ENCODE results near the gene CES2. TPM values are rescaled to one million over a fixed set of nuclear protein-coding genes. Genes with fewer than 3 reads are reported as not detected.

CES2 gene
- total and polyA plus RNA-seq, 2 donors (not counting 1 experiment from before 2014, with no cell fraction given), result 23.5 to 47.8 TPM

DNA sequence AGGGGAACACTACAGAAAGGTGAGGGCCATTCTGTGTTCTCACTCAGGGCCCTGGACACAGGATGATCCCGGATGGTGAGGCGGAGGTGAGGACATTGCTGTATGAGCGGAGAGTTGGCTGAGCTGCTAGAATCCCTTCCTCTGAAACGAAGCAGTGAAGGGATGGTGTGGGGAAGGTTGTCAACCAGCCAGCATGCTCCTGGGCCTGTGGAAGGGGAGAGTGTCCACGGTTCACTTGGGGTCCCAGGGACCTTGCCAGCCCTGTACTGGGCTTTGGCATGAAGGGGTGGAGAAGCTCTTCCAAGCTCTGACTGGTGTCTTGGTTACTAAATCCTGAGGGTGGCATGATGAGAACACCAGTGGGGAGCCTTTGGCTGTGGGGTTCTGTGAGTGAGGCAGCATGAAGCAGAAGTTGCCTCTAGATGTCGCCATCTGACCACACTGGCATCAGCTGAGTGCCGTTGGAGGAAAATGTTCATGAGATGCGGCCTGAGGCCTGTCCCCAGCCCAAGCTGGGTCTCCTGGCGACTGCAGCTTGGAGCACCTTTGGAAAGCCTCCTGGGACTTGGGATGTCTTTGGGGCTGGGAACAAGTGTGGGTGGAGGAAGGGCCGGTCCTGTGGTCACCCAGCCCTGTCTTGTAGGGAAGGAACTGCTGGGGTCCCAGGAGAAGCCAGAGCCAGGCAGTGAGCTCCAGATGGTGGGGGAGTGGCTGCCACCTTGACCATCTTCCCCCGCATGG is 40.2 kb upstream of the CES2 start:
- H2AFZ ChIP-seq (ENCODE audit: insufficient read depth, low read depth, low read length, poor library complexity, severe bottlenecking), result no peak overlapping the region
- H3K9me3 ChIP-seq (ENCODE audit: control extremely low read depth in 1 of 3, control insufficient read depth in 2 of 3, insufficient read depth in 1 of 3, low read length in 2 of 3), result no peaks in the 10 kb centered on the region
- no peak overlapping the region for H3K4me3 Mint-ChIP-seq
- H3K4me3 ChIP-seq (ENCODE audit: control extremely low read depth in 1 of 5, extremely low read depth in 1 of 5, insufficient read depth in 1 of 5, low read depth in 2 of 5, low read length in 4 of 5), result no peak overlapping the region
- ChIA-PET POLR2A (no interaction called here), CTCF (interaction anchor here (0.7 to 2.5 kb wide), 8 partner anchors 11 to 260 kb away, joined by 3 to 8 read pairs (median 3); partner anchors contain the start of genes CDH16 and PDP2)
- H3K27me3 Mint-ChIP-seq, result no peaks in the 10 kb centered on the region
- no peak overlapping the region for H3K27ac ChIP-seq (ENCODE audit: low read length in 2 of 2)
- no peaks in the 10 kb centered on the region for H3K36me3 ChIP-seq (replicated peaks in 1 of 2; ENCODE audit: control extremely low read depth in 1 of 2, control insufficient read depth in 1 of 2, extremely low read depth in 1 of 2, insufficient read depth in 2 of 2, low read length in 1 of 2)
- H3K9me3 Mint-ChIP-seq (ENCODE audit: insufficient read depth), result no peaks in the 10 kb centered on the region
- no peak for TF ChIP-seq EZH2 (IDR thresholded peaks at IDR 0.05; ENCODE audit: borderline replicate concordance, insufficient read depth, low read depth, low read length, poor library complexity, severe bottlenecking)
- TF ChIP-seq, protein P1, sequence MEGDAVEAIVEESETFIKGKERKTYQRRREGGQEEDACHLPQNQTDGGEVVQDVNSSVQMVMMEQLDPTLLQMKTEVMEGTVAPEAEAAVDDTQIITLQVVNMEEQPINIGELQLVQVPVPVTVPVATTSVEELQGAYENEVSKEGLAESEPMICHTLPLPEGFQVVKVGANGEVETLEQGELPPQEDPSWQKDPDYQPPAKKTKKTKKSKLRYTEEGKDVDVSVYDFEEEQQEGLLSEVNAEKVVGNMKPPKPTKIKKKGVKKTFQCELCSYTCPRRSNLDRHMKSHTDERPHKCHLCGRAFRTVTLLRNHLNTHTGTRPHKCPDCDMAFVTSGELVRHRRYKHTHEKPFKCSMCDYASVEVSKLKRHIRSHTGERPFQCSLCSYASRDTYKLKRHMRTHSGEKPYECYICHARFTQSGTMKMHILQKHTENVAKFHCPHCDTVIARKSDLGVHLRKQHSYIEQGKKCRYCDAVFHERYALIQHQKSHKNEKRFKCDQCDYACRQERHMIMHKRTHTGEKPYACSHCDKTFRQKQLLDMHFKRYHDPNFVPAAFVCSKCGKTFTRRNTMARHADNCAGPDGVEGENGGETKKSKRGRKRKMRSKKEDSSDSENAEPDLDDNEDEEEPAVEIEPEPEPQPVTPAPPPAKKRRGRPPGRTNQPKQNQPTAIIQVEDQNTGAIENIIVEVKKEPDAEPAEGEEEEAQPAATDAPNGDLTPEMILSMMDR (IDR thresholded peaks at IDR 0.05), result peak; percentile 53
- ATAC-seq (ENCODE audit: low read depth) (peak; percentile 54), DNase-seq (peak; percentile 63)
- no peaks in the 10 kb centered on the region for H4K20me1 ChIP-seq (ENCODE audit: control insufficient read depth, insufficient read depth, low read length, poor library complexity, severe bottlenecking)
- H3K4me1 Mint-ChIP-seq, result no peaks in the 10 kb centered on the region
- no peaks in the 10 kb centered on the region for H3K79me2 ChIP-seq (ENCODE audit: control insufficient read depth, insufficient read depth, low read length)
- no peak overlapping the region for H3K4me2 ChIP-seq (replicated peaks; ENCODE audit: low read depth, low read length, poor library complexity, severe bottlenecking)
- H3K27me3 ChIP-seq (replicated peaks in 1 of 4; ENCODE audit: control extremely low read depth in 1 of 4, control insufficient read depth in 3 of 4, insufficient read depth in 4 of 4, low read length in 3 of 4), result peaks cover 0 to under 1% (median 0%) of the 10 kb centered on the region in 4 experiments
- intact Hi-C loops (cut with micrococcal nuclease), result loop anchor here (1.0 kb wide), 1 partner anchor 59 kb away; no protein-coding TSS in a partner anchor
- H3K9ac ChIP-seq (ENCODE audit: low read length), result no peak overlapping the region
- peaks cover 0 to 3% of the 10 kb centered on the region in 2 donors for H3K4me1 ChIP-seq (ENCODE audit: control insufficient read depth in 2 of 2, insufficient read depth in 2 of 2, low read length in 2 of 2)
- WGBS (ENCODE audit: insufficient coverage), result 53% methylated on average over 10 of the region's 11 CpGs
- no peak overlapping the region for H3K27ac Mint-ChIP-seq

GRCh38 chr16:66895689-66895979 is 39.7 kb upstream of the CES2 start:
- intact Hi-C loops (cut with micrococcal nuclease), result loop anchor here (1.0 kb wide), 1 partner anchor 59 kb away; no protein-coding TSS in a partner anchor
- H3K9me3 ChIP-seq (ENCODE audit: control extremely low read depth in 1 of 3, control insufficient read depth in 2 of 3, insufficient read depth in 1 of 3, low read length in 2 of 3), result no peaks in the 10 kb centered on the region
- no peak overlapping the region for H3K4me3 ChIP-seq (ENCODE audit: control extremely low read depth in 1 of 5, extremely low read depth in 1 of 5, insufficient read depth in 1 of 5, low read depth in 2 of 5, low read length in 4 of 5)
- H3K27me3 Mint-ChIP-seq, result no peaks in the 10 kb centered on the region
- no peak for TF ChIP-seq EZH2 (IDR thresholded peaks at IDR 0.05; ENCODE audit: borderline replicate concordance, insufficient read depth, low read depth, low read length, poor library complexity, severe bottlenecking)
- TF ChIP-seq, protein P1 (IDR thresholded peaks at IDR 0.05), result no peak
- H3K4me1 ChIP-seq (ENCODE audit: control insufficient read depth in 2 of 2, insufficient read depth in 2 of 2, low read length in 2 of 2), result peaks cover 0 to 3% of the 10 kb centered on the region in 2 donors
- no peak overlapping the region for H3K4me2 ChIP-seq (replicated peaks; ENCODE audit: low read depth, low read length, poor library complexity, severe bottlenecking)
- H3K79me2 ChIP-seq (ENCODE audit: control insufficient read depth, insufficient read depth, low read length), result no peaks in the 10 kb centered on the region
- no peak overlapping the region for H3K27ac ChIP-seq (ENCODE audit: low read length in 2 of 2)
- H4K20me1 ChIP-seq (ENCODE audit: control insufficient read depth, insufficient read depth, low read length, poor library complexity, severe bottlenecking), result no peaks in the 10 kb centered on the region
- H3K4me3 Mint-ChIP-seq, result no peak overlapping the region
- no peak for DNase-seq
- H3K27ac Mint-ChIP-seq, result no peak overlapping the region
- H3K4me1 Mint-ChIP-seq, result no peaks in the 10 kb centered on the region
- no peaks in the 10 kb centered on the region for H3K36me3 ChIP-seq (replicated peaks in 1 of 2; ENCODE audit: control extremely low read depth in 1 of 2, control insufficient read depth in 1 of 2, extremely low read depth in 1 of 2, insufficient read depth in 2 of 2, low read length in 1 of 2)
- H2AFZ ChIP-seq (ENCODE audit: insufficient read depth, low read depth, low read length, poor library complexity, severe bottlenecking), result no peak overlapping the region
- no peak for ATAC-seq (ENCODE audit: low read depth)
- no peak overlapping the region for H3K9ac ChIP-seq (ENCODE audit: low read length)
- WGBS (ENCODE audit: insufficient coverage), result 94% methylated on average over 5 of the region's 5 CpGs
- H3K27me3 ChIP-seq (replicated peaks in 1 of 4; ENCODE audit: control extremely low read depth in 1 of 4, control insufficient read depth in 3 of 4, insufficient read depth in 4 of 4, low read length in 3 of 4), result peaks cover 0 to 3% (median 0%) of the 10 kb centered on the region in 4 experiments
- POLR2A ChIA-PET, result no interaction called here
- no peaks in the 10 kb centered on the region for H3K9me3 Mint-ChIP-seq (ENCODE audit: insufficient read depth)
- CTCF ChIA-PET, result interaction anchor here (1.0 to 2.5 kb wide), 6 partner anchors 11 to 260 kb away, joined by 3 to 8 read pairs (median 4); partner anchors contain the start of gene PDP2

Data from B cell (primary cell).